Activated T-helper 2 cell treated with anti-CD3 and anti-CD28 coated beads, Interferon-gamma antibody, Interleukin-2, Interleukin-4, amounts not matched to agents 10 μg/mL and 5 μg/mL and 100 μg/mL, durations not matched to agents 14 hours and 24 hours and 36 hours (primary cell): ENCODE results near the gene SPRR2A. TPM values are rescaled to one million over a fixed set of nuclear protein-coding genes. Genes with fewer than 3 reads are reported as not detected.
"Not testable (repeated sequence)": the region's sequence is repeated elsewhere in the genome, so short reads cannot be mapped to it uniquely, and the experiment has no call there.

Source experiments
- DNase-seq: peaks from one replicate; pipeline ENCODE4 v3.0.0; 2021; ENCODE audit warnings: low spot score
- H3K27ac Mint-ChIP-seq: one replicate; pipeline ENCODE4 v1.8.0; 2021; ENCODE audit warnings: mixed read lengths
- H3K27me3 Mint-ChIP-seq: one replicate; pipeline ENCODE4 v1.8.0; 2021; ENCODE audit warnings: low read depth, mixed read lengths
- H3K36me3 Mint-ChIP-seq: one replicate; pipeline ENCODE4 v1.8.0; 2021; ENCODE audit warnings: low read depth, mixed read lengths
- H3K4me1 Mint-ChIP-seq: one replicate; pipeline ENCODE4 v1.8.0; 2021; ENCODE audit warnings: low read depth, mixed read lengths
- H3K4me3 Mint-ChIP-seq: one replicate; pipeline ENCODE4 v1.8.0; 2021; ENCODE audit warnings: low read depth, mild to moderate bottlenecking, moderate library complexity, mixed read lengths
- H3K9me3 Mint-ChIP-seq: one replicate; pipeline ENCODE4 v1.8.0; 2021; ENCODE audit warnings: mixed read lengths
- intact Hi-C: fragments of 100-400 bp; cut with micrococcal nuclease; formaldehyde crosslinking; loops from one replicate; pipeline ENCODE4 v1.15.1; 2023
- total RNA-seq: library from RNA; stranded (reverse); gene quantifications from 2 replicates; pipeline ENCODE4 v1.2.3, GENCODE V29; 2022

SPRR2A gene
- total RNA-seq, 1 donor from 2014 or later = not detected

GRCh38 chr1:153011235-153011758, 46.0 kb downstream of the SPRR2A start:
- intact Hi-C loops, H3K27ac Mint-ChIP-seq, H3K36me3 Mint-ChIP-seq, H3K9me3 Mint-ChIP-seq, H3K4me3 Mint-ChIP-seq, H3K27me3 Mint-ChIP-seq, H3K4me1 Mint-ChIP-seq, DNase-seq: not testable (repeated sequence)

Other genes starting within 250 kb of the SPRR2A start
- not detected in 2 replicates for gene LCE1B, start 245.5 kb downstream of the SPRR2A start, total RNA-seq
- not detected in 2 replicates for gene LCE1A, start 230.0 kb downstream of the SPRR2A start, total RNA-seq
- not detected in 2 replicates for gene LCE6A, start 214.7 kb downstream of the SPRR2A start, total RNA-seq
- gene LCE7A, start 197.5 kb downstream of the SPRR2A start, total RNA-seq = not detected in 2 replicates
- gene SMCP, start 179.2 kb downstream of the SPRR2A start, total RNA-seq = not detected in 2 replicates
- not detected in 2 replicates for gene IVL, start 149.0 kb downstream of the SPRR2A start, total RNA-seq
- gene SPRR5, start 110.3 kb downstream of the SPRR2A start, total RNA-seq = not detected in 2 replicates
- not detected in 2 replicates for gene SPRR4, start 86.9 kb downstream of the SPRR2A start, total RNA-seq
- not detected in 2 replicates for gene SPRR1A, start 73.4 kb downstream of the SPRR2A start, total RNA-seq
- gene SPRR3, start 55.8 kb downstream of the SPRR2A start, total RNA-seq = not detected in 2 replicates
- not detected in 2 replicates for gene SPRR1B, start 26.3 kb downstream of the SPRR2A start, total RNA-seq
- gene SPRR2D, start 16.4 kb downstream of the SPRR2A start, total RNA-seq = not detected in 2 replicates
- gene SPRR2B, start 14.1 kb upstream of the SPRR2A start, total RNA-seq = not detected in 2 replicates
- not detected in 2 replicates for gene SPRR2E, start 37.0 kb upstream of the SPRR2A start, total RNA-seq
- not detected in 2 replicates for gene SPRR2F, start 56.0 kb upstream of the SPRR2A start, total RNA-seq
- gene SPRR2G, start 93.4 kb upstream of the SPRR2A start, total RNA-seq = not detected in 2 replicates
- gene LELP1, start 145.9 kb upstream of the SPRR2A start, total RNA-seq = not detected in 2 replicates
- gene PRR9, start 160.1 kb upstream of the SPRR2A start, total RNA-seq = not detected in 2 replicates
- gene LORICRIN, start 202.2 kb upstream of the SPRR2A start, total RNA-seq = not detected in 2 replicates